A673 (cell line): ENCODE results near the gene TFAP2C.

ENCODE experiments used
- EZH2 ChIP-seq: fragments of 200-600 bp; sonication (generic); IDR thresholded peaks from 2 replicates; pipeline ENCODE4 v1.6.1; 2017; ENCODE audit warnings: borderline replicate concordance, low read depth, mild to moderate bottlenecking, mixed read lengths, antibody characterized with exemption, low read length; ENCODE audit not compliant: poor library complexity, severe bottlenecking
- TF ChIP-seq, protein P1 (sequence below): fragments of 300-800, 200-600 bp; sonication (generic); conservative IDR thresholded peaks from 2 replicates; pipeline ENCODE4 v1.5.1; 2017; ENCODE audit warnings: low read depth, mild to moderate bottlenecking, antibody characterized with exemption, low read length, moderate library complexity, mixed read lengths

GRCh38 chr20:56628873-56629463 lies at the start of gene TFAP2C:
- TF ChIP-seq, protein P1, sequence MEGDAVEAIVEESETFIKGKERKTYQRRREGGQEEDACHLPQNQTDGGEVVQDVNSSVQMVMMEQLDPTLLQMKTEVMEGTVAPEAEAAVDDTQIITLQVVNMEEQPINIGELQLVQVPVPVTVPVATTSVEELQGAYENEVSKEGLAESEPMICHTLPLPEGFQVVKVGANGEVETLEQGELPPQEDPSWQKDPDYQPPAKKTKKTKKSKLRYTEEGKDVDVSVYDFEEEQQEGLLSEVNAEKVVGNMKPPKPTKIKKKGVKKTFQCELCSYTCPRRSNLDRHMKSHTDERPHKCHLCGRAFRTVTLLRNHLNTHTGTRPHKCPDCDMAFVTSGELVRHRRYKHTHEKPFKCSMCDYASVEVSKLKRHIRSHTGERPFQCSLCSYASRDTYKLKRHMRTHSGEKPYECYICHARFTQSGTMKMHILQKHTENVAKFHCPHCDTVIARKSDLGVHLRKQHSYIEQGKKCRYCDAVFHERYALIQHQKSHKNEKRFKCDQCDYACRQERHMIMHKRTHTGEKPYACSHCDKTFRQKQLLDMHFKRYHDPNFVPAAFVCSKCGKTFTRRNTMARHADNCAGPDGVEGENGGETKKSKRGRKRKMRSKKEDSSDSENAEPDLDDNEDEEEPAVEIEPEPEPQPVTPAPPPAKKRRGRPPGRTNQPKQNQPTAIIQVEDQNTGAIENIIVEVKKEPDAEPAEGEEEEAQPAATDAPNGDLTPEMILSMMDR: no peak
- no peak for TF ChIP-seq EZH2
